GM19351 (cell line): ENCODE results near the gene DCDC2C.

ENCODE experiments used
- ATAC-seq: cut with Tn5 transposase; IDR thresholded peaks from one replicate; pipeline ENCODE4 v1.9.1; 2021; ENCODE audit warnings: mild to moderate bottlenecking, moderate library complexity; ENCODE audit not compliant: unreplicated experiment

Gene DCDC2C

GRCh38 chr2:3708576-3708975 is 5.2 kb downstream of the DCDC2C start:
- ATAC-seq = no peak

- ATAC-seq = no peak
Observed at GRCh38 chr2:3709225-3709624, 5.8 kb downstream of the DCDC2C start.

GRCh38 chr2:3712424-3712823 is 9.0 kb downstream of the DCDC2C start:
- no peak for ATAC-seq

GRCh38 chr2:3712831-3713503 is 9.6 kb downstream of the DCDC2C start:
- ATAC-seq = no peak

GRCh38 chr2:3718679-3719078 is 15.3 kb downstream of the DCDC2C start:
- ATAC-seq = no peak

GRCh38 chr2:3725002-3725401 is 21.6 kb downstream of the DCDC2C start:
- ATAC-seq = no peak

GRCh38 chr2:3725458-3726250 is 22.3 kb downstream of the DCDC2C start:
- ATAC-seq = no peak

GRCh38 chr2:3726511-3726910 is 23.1 kb downstream of the DCDC2C start:
- ATAC-seq = no peak

- no peak for ATAC-seq
Observed at GRCh38 chr2:3727397-3728045, 24.1 kb downstream of the DCDC2C start.

GRCh38 chr2:3728104-3729054 is 25.0 kb downstream of the DCDC2C start:
- ATAC-seq = no peak

- ATAC-seq = no peak
Observed at GRCh38 chr2:3729055-3729448, 25.7 kb downstream of the DCDC2C start.

GRCh38 chr2:3729786-3730185 is 26.4 kb downstream of the DCDC2C start:
- no peak for ATAC-seq

- ATAC-seq = no peak
Observed at GRCh38 chr2:3730646-3731045, 27.3 kb downstream of the DCDC2C start.

- no peak for ATAC-seq
Observed at GRCh38 chr2:3731829-3732228, 28.5 kb downstream of the DCDC2C start.

- ATAC-seq = no peak
Observed at GRCh38 chr2:3736112-3736511, 32.7 kb downstream of the DCDC2C start.

- no peak for ATAC-seq
Observed at GRCh38 chr2:3737128-3737527, 33.8 kb downstream of the DCDC2C start.

- ATAC-seq = peak; percentile 71
Observed at GRCh38 chr2:3738454-3738853, 35.1 kb downstream of the DCDC2C start.

GRCh38 chr2:3739313-3739712 is 35.9 kb downstream of the DCDC2C start:
- no peak for ATAC-seq

GRCh38 chr2:3741396-3741795 is 38.0 kb downstream of the DCDC2C start:
- no peak for ATAC-seq

GRCh38 chr2:3741867-3742602 is 38.7 kb downstream of the DCDC2C start:
- ATAC-seq = no peak
